ENCODE data around the gene PRRX2.
"Not testable (repeated sequence)": the region's sequence is repeated elsewhere in the genome, so short reads cannot be mapped to it uniquely, and the experiment has no call there.

Gene PRRX2

DNA sequence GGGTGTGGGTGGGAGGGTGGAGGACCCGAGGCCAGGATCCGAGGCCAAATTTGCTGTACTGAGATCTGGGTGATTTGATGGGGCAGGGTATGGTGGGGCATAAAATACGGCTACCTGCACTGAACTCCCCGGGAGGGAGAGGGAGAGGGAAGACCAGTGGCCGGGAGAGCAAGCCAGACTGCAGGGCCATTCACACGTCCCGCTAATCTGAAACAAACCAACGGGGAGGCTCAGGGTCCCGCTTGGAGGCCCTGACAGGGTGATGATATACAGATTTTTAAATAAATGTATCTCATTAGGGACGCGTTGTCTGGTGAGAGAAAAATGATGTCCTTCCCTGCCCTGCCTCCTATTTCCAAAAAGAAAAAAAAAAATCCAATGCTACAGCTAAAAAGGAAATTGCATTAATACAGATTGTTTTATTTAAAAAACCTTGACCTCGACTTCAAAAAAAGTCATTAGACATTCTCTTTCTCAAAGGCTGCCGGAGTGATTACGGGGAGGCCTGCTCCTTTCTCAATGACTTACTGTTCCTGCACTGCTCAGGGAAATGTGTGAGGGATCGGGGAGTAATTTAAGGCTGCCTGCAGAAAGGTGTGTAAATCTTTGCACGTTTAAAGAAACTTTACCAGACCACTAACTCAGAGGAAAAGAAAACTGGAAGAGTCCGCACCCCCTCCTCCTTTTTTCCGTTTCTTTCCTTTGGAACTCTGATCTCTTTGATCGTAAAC, 11.5 kb upstream of the PRRX2 start:
- no peak for DNase-seq (ENCODE audit: low read depth in 2 of 2)

DNA sequence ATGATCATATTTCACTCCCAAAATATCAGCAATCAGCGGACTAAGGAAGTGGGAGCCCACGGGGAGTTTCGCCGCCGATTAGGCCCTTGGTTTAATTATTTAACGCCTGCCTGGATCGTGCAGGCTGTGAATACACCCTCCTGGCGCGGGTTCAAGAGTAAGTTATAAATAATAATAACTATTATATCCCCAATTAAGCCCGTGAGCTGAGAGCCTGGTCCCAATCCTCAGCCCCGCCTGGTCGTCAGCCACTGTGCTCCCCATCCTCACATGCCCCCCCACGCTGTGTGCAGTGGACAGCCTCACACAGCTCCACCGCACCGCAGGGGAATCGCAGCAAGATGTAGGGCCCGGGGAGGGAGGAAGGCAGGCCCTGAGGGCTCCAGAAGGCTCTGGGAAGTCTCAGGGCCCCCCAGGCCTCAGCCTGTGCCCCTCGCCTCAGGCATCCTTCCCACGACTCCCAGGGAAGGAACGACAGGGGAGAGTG, 10.8 kb upstream of the PRRX2 start:
- no peak for DNase-seq (ENCODE audit: low read depth in 2 of 2)

DNA sequence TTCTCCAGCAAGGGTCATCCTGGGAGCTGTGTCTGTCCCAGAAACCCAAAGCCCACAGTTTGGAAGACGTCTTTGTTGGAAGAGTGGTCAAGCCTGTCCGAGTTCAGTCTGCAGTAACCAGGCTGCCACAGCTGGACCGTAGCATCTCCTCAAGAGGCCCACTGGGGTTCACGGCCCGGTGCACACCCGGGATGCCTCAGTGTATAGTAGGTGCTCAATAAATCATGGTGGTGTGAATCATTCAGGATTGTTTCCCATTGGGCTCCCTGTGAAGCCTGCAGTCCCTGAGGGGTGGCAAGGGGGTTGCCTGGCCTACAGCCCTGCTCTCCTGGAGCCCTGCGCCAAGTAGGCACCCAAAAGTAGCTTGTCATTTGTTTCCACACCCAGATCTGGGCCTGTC, 10.3 kb upstream of the PRRX2 start:
- no peak for DNase-seq (ENCODE audit: low read depth in 2 of 2)

DNA sequence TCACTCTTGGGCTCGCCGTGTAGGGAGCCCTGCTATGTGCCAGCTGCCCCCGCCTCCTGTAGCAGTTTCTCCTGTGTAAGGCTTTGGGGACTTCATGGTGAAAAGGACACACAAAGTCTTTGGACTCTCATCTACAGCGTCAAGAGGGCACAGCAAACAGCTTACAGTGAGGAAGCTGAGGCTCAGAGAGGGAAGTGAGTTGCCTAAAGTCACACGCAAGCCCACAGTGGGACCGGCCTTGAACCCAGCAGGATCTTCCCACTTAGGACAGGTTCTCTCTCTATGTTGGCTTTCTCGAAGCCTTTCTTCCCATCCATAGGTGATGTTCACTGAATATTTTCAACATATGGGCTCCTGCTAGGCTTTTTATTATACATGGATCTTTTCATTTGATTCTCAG, 9.8 kb upstream of the PRRX2 start:
- DNase-seq (ENCODE audit: low read depth in 2 of 2) = no peak

DNA sequence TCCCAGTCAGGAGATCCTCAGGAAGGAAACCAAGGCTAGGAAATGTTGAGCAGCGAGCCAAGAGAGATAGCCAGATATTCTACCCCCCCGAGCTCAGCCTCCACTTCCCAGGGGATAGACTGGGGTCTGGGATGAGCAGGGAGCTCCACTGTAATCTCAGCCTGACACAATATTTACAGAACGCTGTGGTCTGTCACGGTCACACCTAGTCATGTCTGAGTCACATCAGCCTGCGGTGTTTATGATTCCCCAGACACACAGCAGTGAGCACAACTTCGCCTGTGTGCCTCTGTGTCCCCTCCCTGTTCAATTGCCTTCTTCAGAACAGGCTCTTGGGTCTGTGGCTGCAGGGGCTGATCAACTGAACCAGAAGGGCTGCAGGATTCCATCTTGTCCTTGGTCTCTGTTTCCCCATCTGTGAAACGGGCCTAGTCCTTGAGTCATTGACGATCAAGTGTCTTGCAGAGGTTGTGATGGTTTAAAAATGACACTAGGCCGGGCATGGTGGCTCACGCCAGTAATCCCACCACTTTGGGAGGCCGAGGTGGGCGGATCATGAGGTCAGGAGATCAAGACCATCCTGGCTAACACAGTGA, 8.6 kb upstream of the PRRX2 start:
- DNase-seq (ENCODE audit: low read depth in 2 of 2) = no peak

DNA sequence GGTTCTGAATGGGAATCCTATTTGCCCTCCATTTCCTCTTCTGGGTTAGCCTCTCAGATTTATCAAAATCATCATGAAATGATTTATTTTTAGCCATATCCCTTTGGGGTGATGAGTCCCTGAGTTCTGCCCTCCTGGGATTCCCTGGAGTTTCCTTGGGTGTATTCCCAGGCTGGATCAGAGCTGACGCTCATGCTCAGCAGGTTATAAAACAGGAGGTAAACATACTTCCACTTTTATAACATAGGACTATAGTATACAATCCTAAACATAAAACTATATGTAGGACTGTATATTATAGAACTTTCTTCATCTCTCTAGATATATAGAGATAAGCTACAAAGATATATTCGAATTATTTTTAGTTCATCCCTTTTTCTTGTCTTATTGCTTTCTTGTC, 4.4 kb upstream of the PRRX2 start:
- no peak for DNase-seq (ENCODE audit: low read depth in 2 of 2)

DNA sequence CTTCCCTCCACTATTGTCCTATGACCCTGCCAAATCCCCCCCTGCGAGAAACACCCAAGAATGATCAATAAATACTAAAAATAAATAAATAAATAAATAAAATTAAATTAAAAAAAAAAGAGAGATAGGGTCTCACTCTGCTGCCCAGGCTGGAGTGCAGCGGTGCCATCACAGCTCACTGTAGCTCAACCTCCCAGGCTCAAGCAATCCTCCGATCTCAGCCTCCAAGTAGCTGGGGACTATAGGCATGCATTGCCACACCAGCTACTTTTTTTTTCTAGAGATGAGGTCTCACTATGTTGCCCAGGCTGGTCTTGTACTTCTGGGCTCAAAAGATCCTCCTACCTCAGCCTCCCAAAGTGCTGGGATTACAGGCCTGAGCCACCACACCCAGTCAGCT, 3.2 kb upstream of the PRRX2 start:
- not testable (repeated sequence) for DNase-seq (ENCODE audit: low read depth in 2 of 2)

DNA sequence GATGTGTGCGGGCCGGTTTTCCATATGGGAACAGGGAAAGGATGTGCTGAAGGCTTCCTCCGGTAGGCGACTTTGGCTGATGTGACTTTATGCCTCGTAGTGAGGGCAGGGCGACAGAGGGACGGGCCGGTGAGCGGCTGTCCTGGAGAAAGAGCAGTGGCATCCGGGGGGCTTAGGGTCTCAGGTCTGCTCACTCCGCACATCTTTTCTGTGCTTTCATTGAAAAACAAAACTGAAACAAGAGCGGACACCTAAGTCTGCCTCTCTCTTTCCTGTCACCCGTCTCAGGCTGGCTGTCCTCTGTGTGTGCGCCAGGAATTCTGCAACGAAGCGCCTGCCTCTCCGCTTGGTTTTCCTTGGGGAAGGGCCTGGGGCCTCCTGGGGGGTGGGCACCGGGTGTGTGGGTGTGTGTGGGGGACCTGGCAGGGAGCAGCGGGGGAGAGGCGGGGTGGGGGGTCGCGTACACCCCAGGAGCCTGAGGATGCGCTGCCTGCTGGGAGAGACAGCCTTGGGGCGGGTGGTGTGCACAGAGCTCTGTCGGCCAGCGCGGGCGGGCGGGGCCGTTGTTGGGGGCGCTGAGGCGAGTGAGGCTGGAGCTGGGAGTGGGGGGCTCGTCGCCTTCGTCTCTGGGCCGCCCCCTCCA, 580 bp upstream of the PRRX2 start:
- DNase-seq (ENCODE audit: low read depth in 2 of 2) = no peak

DNA sequence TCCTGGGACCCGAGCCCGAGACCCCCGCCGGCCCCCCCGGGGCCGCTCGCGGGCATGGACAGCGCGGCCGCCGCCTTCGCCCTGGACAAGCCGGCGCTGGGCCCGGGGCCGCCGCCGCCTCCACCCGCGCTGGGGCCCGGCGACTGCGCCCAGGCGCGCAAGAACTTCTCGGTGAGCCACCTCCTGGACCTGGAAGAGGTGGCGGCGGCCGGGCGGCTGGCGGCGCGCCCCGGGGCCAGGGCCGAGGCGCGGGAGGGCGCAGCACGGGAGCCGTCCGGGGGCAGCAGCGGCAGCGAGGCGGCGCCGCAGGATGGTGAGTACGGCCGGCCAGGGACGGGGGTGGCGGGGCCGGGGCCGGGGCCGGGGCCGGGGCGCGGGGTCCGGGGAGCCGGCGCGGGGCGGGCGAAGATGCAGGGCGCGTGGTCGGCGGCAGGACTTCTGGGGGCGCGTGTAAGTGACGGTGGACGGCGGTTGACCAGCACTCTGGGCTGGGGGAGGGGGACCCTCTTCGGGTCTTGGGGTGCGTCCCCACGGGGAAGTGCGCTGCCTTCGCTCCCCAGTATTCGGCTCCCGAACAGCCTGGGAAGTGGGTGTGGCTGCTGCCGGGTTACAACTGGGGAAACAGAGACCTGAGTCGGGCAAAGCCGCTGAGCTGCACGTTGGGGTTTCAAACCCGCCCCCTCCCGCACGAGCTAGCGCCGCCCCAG, 520 bp downstream of the PRRX2 start:
- DNase-seq (ENCODE audit: low read depth in 2 of 2) = no peak

DNA sequence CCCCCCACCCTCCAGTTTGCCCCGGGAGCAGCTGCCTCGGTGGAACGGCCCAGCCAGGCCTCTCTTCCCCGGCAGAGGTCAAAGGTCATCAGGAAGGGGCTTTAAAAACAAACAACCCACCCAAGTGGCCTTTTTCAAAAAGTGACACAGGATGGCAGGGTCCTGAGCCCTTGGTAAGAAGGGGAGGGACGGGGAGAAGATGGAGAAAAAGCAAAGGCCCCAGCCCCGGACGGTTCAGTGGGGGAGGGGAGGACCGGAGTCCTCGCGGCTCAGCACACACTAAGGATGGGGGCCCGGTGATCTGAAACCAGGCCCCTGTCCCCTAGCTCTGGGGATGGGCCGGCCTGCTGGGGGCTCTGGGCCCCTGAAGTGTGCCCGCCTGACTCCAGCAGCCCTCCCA, 1.1 kb downstream of the PRRX2 start:
- DNase-seq (ENCODE audit: low read depth in 2 of 2) = no peak

DNA sequence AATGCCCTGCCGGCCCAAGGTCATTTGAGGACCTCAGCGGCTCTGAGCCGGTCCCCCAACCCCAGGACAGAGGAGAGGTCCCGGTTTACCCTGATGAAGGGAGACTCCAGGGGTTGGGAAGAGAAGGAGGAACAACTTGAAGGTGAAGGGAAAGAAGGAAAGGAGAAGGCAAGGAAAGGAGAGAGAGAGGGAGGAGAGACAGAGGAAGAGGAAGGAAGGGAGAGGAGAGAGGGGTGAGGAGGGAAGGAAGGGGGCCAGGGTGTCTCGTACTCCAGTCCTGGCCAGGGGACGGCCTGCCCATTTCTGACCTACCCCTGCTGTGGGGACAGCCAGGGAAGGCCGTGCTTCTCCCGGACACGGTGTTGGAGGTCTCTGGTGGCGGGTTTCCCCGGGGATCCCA, 1.9 kb downstream of the PRRX2 start:
- no peak for DNase-seq (ENCODE audit: low read depth in 2 of 2)

DNA sequence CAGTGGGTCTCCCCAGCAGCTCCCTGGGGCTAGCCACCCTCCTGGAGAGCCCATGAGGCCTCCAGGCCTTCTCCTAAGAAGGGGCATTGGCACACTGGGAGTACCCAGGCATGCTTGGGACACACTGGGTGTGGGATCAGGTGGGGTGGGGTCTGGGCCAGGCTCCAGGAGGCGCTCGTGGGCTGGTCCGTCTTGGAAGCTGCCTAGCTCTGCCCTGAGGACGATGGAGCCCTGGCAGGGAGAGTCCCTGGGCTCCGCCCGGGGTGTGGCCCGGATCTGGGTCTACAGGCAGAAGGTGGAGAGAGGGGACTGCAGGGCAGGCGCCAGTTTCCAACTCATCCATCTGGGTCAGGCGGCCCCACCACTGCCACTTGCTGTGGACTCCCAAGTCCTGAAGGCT, 2.4 kb downstream of the PRRX2 start:
- no peak for DNase-seq (ENCODE audit: low read depth in 2 of 2)

DNA sequence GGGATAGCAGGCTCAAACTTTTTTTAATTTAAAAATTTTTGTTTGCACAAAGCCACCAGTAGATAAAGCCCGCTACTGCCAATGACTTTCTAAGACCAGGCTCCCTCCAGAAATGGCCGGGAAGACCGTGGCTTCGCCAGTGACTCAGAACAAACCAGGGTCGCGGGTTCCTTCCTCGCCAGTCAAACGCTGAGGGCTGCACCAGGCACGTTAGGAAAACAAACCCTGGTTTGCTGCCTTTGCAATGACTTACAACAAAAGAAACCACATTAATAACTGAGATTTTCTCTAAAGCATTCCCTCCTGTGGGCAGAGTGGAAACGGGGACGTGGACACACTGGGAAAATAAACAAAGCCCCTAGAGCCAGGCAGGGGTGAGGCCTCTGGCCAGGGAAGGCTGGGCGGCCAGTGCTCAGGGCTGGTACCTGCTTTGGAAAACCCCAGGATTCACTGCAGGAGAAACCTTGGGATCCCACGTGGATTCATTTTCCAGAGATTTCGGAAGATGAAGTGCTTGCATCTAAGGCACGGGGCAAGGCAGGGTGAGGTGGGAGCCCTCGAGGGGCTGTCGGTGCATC, 3.8 kb downstream of the PRRX2 start:
- no peak for DNase-seq (ENCODE audit: low read depth in 2 of 2)

DNA sequence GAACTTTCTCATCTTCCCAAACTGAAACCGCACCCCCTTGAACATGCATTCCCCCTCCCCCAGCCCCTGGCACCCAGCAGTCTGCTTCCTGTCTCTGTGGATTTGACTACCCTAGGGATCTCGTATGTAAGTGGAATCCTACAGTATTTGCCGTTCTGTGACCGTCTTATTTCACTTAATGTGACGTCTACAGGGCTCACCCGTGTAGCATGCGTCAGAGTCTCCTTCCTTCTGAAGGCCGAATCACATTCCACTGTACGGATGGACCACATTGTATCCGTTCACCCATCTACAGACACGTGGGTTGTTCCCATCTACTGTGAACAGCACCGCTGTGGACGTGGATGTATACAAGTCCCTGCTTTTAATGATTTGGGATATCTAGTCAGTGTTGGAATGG, 4.5 kb downstream of the PRRX2 start:
- no peak for DNase-seq (ENCODE audit: low read depth in 2 of 2)

DNA sequence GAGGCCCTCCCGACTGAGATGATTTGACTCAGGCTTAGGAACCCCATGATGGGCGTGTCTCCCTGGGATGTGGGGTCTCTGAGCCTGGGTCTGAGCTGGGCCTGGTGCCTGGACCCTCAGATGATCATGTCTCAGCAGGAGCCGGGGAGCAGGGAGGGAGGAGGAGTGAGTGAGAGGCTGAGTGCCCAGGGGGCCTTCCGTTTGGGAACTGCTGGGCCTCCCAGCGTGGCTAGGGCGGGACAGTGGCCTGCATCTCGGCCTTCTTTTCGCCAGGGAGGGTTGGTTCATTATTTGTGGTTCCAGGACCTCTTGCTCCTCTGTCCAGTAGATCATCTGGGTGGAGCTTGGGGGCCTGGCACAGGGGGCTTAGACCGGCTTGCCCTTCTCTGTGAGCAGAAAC, 5.6 kb downstream of the PRRX2 start:
- no peak for DNase-seq (ENCODE audit: low read depth in 2 of 2)

DNA sequence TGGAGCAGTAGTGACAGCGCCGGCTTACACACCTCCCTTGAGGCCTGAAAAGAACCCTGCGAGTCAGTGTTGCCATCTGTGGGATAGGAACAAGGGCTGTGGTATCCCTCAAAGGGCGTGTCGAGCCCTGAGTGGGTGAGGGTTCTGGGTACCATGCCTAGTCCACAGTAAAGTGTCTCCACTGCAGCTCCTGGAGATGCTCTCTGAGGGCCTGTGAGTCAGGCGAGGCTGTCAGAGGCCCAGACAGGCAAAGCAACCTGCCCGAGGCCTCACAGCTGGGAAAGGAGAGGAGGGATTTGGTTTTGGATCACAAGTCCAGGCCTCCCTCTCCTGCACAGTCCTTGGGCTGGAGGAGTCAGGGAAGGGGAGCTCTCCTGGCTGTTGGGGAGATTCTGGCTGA, 6.1 kb downstream of the PRRX2 start:
- no peak for DNase-seq (ENCODE audit: low read depth in 2 of 2)

DNA sequence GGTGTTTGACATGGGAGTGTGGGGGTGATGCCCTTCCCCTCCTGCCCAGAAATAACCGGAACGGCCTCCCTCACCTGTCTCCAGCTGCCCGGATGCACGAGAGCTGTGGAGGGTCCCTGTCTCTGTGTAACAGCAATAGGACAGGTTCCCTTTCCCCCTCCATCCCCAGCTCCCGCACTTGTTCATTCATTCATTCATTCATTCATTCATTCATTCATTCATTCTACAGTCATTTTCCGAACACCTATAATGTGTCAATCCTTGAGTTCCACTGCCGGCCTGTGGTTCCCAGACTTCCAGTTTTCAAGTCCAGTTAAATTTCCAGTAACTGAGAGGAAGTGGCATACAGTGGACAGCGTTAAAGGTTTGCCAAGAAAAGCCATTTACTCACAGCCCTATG, 7.3 kb downstream of the PRRX2 start:
- no peak for DNase-seq (ENCODE audit: low read depth in 2 of 2)

DNA sequence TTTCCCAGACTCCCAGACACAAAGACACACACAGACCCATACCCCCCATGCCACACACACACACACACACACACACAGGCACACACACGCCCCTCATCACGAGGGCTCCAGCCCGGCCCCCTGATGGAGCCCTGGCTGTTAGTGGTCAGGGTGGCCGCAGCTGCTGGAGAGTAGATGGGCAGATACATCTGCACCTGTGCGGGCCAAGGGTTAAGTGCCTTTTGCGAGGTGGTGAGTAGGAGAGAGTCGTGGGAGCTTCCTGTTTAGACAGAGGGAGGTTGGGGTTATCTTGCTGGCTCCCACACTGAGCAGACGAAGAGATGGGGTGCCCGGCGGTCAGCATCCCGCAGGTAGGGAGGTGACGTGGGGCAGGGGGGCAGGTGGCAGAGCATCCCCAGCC, 8.2 kb downstream of the PRRX2 start:
- DNase-seq (ENCODE audit: low read depth in 2 of 2) = no peak

DNA sequence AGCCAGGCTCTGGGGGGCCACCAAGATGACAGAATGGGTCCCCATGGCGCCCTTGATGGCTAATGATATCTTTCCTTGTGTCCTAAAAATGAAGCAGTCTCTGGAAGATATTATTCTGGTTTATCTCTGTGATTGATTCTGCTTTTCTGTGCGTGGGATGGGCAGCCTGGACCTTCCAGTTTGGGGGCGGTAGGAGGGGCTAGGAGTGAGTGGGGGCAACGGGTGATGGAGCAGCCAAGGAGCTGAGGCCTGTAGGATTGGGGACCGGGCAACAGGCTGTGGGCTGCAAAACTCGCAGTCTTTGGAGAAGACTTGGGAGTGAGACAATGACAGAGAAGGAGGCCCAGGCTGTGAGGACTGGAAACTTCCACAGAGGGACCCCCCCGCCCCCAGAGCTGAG, 8.8 kb downstream of the PRRX2 start:
- no peak for DNase-seq (ENCODE audit: low read depth in 2 of 2)

DNA sequence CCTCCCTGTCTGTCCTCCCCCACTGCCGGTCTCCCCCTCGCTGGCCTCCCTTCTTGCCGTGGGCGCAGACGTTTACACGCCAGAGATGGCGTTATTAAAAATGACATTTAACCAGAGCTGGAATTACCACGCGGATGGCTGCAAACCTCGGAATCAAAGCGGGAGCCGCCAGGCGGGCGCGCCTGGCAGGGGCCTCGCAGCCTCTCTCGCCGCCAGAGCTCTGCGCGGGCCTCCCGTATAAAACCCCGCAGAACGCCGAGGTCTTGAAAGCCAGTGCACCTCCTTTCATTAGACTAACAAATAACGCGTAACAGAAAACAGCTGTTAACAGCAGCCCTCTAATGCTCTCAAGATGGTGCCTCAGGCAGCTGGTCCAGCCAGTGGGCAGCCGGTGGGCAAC, 10.2 kb downstream of the PRRX2 start:
- no peak for DNase-seq (ENCODE audit: low read depth in 2 of 2)

DNA sequence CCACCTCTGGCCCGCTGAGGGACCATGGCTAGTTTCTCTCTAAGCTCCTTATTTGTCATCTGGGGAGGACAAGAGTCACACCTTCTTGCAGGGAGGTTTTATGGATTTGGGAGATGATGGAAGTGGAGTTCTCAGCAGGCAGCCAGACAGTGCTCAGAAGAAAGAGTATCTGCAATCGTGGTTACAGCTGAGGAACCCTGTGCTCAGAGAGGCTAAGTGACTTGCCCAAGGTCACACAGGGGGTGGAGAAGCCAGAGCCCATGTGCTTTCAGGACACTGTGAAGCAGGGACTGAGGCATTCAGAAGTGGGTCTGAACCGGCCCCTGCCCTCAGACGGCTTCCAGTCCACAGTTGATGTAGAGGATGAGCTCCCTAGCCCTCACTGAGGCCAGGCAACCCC, 10.8 kb downstream of the PRRX2 start:
- DNase-seq (ENCODE audit: low read depth in 2 of 2) = no peak

DNA sequence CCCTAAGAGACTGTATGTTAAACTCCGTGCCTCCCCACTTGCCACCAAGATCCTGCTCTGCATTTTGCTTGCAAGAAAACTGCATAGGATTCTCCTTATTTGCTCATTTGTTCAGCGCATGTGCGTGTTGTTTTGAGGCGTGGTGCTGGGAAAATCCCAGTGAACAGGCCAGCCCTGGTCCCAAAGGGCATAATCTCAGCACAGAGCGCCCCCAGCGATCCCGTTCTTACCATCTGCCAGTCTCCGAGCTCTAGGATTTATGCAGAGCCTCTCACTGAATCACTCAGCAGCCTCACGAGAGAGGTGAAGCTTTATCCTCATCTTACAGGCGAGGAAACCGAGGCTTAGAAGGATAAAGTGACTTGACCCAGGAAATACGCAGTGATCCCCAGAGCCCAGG, 11.5 kb downstream of the PRRX2 start:
- no peak for DNase-seq (ENCODE audit: low read depth in 2 of 2)
